Natural killer cell (primary cell): ENCODE results near the gene ITM2C. TPM values are rescaled to one million over a fixed set of nuclear protein-coding genes. Genes with fewer than 3 reads are reported as not detected.
A peak's percentile ranks its signal among the peaks of the same experiment; 100 is the strongest.

Source experiments
- ATAC-seq, 3 donors: fragments of 150-1000 bp in 2 of 3; fragments of 200-7000 bp in 1 of 3; cut with Tn5 transposase; 1 replicate in 1 of 3; 2 replicates in 2 of 3; pipeline ENCODE4 v1.10.0; 2021; ENCODE audit warnings: mild to moderate bottlenecking in 2 of 3, moderate library complexity in 2 of 3
- DNase-seq, 2 donors: peaks; one replicate each; pipeline versions ENCODE4 v3.0.0 to v3.0.0-alpha.2; 2013 to 2021; ENCODE audit warnings: mixed read lengths in 1 of 2
- H3K27ac ChIP-seq: one replicate; pipeline ENCODE4 v1.5.1; 2013; ENCODE audit warnings: mild to moderate bottlenecking, low read length
- H3K27me3 ChIP-seq: one replicate; pipeline ENCODE4 v1.6.1; 2013; ENCODE audit warnings: low read length; ENCODE audit not compliant: control insufficient read depth, insufficient read depth
- H3K36me3 ChIP-seq: one replicate; pipeline ENCODE4 v1.6.1; 2013; ENCODE audit warnings: low read length; ENCODE audit not compliant: control insufficient read depth, insufficient read depth
- H3K4me1 ChIP-seq: one replicate; pipeline ENCODE4 v1.6.1; 2013; ENCODE audit warnings: low read length; ENCODE audit not compliant: control insufficient read depth, insufficient read depth
- H3K4me3 ChIP-seq: one replicate; pipeline ENCODE4 v1.5.1; 2013; ENCODE audit warnings: low read length
- H3K9me3 ChIP-seq: one replicate; pipeline ENCODE4 v1.6.1; 2013; ENCODE audit warnings: low read length; ENCODE audit not compliant: control insufficient read depth, insufficient read depth
- H3K27ac Mint-ChIP-seq, 2 donors: one replicate each; pipeline ENCODE4 v1.8.0; 2022; ENCODE audit warnings: mild to moderate bottlenecking in 2 of 2, mixed read lengths in 2 of 2, moderate library complexity in 1 of 2
- H3K27me3 Mint-ChIP-seq, 2 donors: one replicate each; pipeline ENCODE4 v1.8.0; 2022; ENCODE audit warnings: low read depth in 2 of 2, mixed read lengths in 2 of 2
- H3K36me3 Mint-ChIP-seq: one replicate; pipeline ENCODE4 v1.8.0; 2022; ENCODE audit warnings: mixed read lengths
- H3K4me1 Mint-ChIP-seq, 2 donors: one replicate each; pipeline ENCODE4 v1.8.0; 2022; ENCODE audit warnings: mixed read lengths in 2 of 2
- H3K4me3 Mint-ChIP-seq: one replicate; pipeline ENCODE4 v1.8.0; 2022; ENCODE audit warnings: mild to moderate bottlenecking, moderate library complexity, mixed read lengths
- H3K9me3 Mint-ChIP-seq, 2 donors: one replicate each; pipeline ENCODE4 v1.8.0; 2022; ENCODE audit warnings: mixed read lengths in 2 of 2
- CTCF ChIP-seq: fragments of 200-600 bp; IDR thresholded peaks from one replicate; pipeline ENCODE4 v1.8.0; 2022; ENCODE audit warnings: antibody characterized with exemption
- WGBS: methylation state at CpG from one replicate; pipeline ENCODE4 v1.1.7; 2013; ENCODE audit warnings: missing lambda C conversion rate; ENCODE audit not compliant: insufficient coverage; 5-methylcytosine and 5-hydroxymethylcytosine counted together
- intact Hi-C: fragments of 100-400 bp; cut with micrococcal nuclease; formaldehyde crosslinking; loops from one replicate; pipeline ENCODE4 v1.14.2; 2022
- total RNA-seq, 4 donors: library from RNA; stranded (reverse); fragments of 120-200 nt in 1 of 4; gene quantifications; one replicate each; pipeline versions ENCODE4 v1.2.3 to v1.2.4, GENCODE V29; 2013 to 2022

The ITM2C gene
- total RNA-seq, 3 donors from 2014 or later (not counting 1 experiment from before 2014, with no cell fraction given), result 4.7 to 36.3 (median 5.1) TPM

- Mint-ChIP-seq H3K9me3 (no peaks in the 10 kb centered on the region), H3K27ac (peak overlapping the region; percentile 15 to 77), H3K27me3 (peaks cover 37 to 38% of the 10 kb centered on the region in 2 donors), H3K4me1 (peaks cover 29 to 60% of the 10 kb centered on the region in 2 donors), H3K36me3 (no peaks in the 10 kb centered on the region), H3K4me3 (peak overlapping the region; percentile 74)
- no peak overlapping the region for H3K4me3 ChIP-seq
- H3K4me1 ChIP-seq, result peaks cover 50% of the 10 kb centered on the region
- no peaks in the 10 kb centered on the region for H3K9me3 ChIP-seq
- peaks cover 46% of the 10 kb centered on the region for H3K27me3 ChIP-seq
- DNase-seq (no peak), ATAC-seq (no peak)
- H3K27ac ChIP-seq, result no peak overlapping the region
- 89% methylated on average over 13 of the region's 13 CpGs for WGBS
- TF ChIP-seq CTCF, result no peak
- intact Hi-C loops, result no loop called here
- H3K36me3 ChIP-seq, result no peaks in the 10 kb centered on the region
Observed at GRCh38 chr2:230863442-230864121, 1.2 kb upstream of the ITM2C start.

GRCh38 chr2:230864122-230864604, 579 bp upstream of the ITM2C start:
- Histone ChIP-seq H3K4me1 (peaks cover 50% of the 10 kb centered on the region), H3K36me3 (no peaks in the 10 kb centered on the region), H3K27me3 (peaks cover 43% of the 10 kb centered on the region), H3K4me3 (peak overlapping the region; percentile 42), H3K27ac (no peak overlapping the region), H3K9me3 (no peaks in the 10 kb centered on the region)
- Mint-ChIP-seq H3K9me3 (no peaks in the 10 kb centered on the region), H3K4me3 (peak overlapping the region; percentile 74), H3K27ac (peak overlapping the region; percentile 15 to 77), H3K27me3 (peaks cover 39 to 42% of the 10 kb centered on the region in 2 donors), H3K4me1 (peaks cover 29 to 62% of the 10 kb centered on the region in 2 donors), H3K36me3 (no peaks in the 10 kb centered on the region)
- ATAC-seq, result no peak
- DNase-seq, result no peak
- intact Hi-C loops, result no loop called here
- WGBS, result 57% methylated on average over 16 of the region's 18 CpGs
- no peak for TF ChIP-seq CTCF

- no peaks in the 10 kb centered on the region for H3K9me3 ChIP-seq
- Mint-ChIP-seq H3K36me3 (no peaks in the 10 kb centered on the region), H3K4me1 (peaks cover 29 to 65% of the 10 kb centered on the region in 2 donors), H3K9me3 (no peaks in the 10 kb centered on the region), H3K27me3 (peaks cover 43 to 45% of the 10 kb centered on the region in 2 donors), H3K4me3 (peak overlapping the region; percentile 68), H3K27ac (peak overlapping the region in 1 of 2 donors; percentile 77)
- H3K27ac ChIP-seq, result peak overlapping the region; percentile 21
- peaks cover 54% of the 10 kb centered on the region for H3K4me1 ChIP-seq
- DNase-seq, result peak in 1 of 2 donors; percentile 44
- no peaks in the 10 kb centered on the region for H3K36me3 ChIP-seq
- peaks cover 35% of the 10 kb centered on the region for H3K27me3 ChIP-seq
- no peak for TF ChIP-seq CTCF
- WGBS, result 1% methylated on average over 24 of the region's 24 CpGs
- intact Hi-C loops, result no loop called here
- peak in 1 of 3 donors; percentile 9 for ATAC-seq
- peak overlapping the region; percentile 49 for H3K4me3 ChIP-seq
Observed at GRCh38 chr2:230865307-230865765, 594 bp downstream of the ITM2C start.
